Upper lobe of left lung (tissue), 6 donors: ENCODE measurements around the gene TMEM187. TPM values are rescaled to one million over a fixed set of nuclear protein-coding genes. Genes with fewer than 3 reads are reported as not detected.
A peak's percentile ranks its signal among the peaks of the same experiment; 100 is the strongest.

ENCODE experiments used
- ATAC-seq, 2 donors: fragments of 200-7000 bp; cut with Tn5 transposase; one replicate each; pipeline ENCODE4 v1.9.1; 2022; ENCODE audit warnings: mild to moderate bottlenecking in 2 of 2, moderate library complexity in 2 of 2; ENCODE audit not compliant: low FRiP score in 2 of 2
- DNase-seq, 2 donors: peaks; one replicate each; pipeline ENCODE4 v3.0.0-alpha.2; 2019 to 2020
- H3K27ac ChIP-seq, 4 donors: fragments of 200-600 bp; sonication (generic); one replicate each; pipeline ENCODE4 v1.5.1; 2016 to 2019
- H3K27me3 ChIP-seq, 4 donors: fragments of 200-600 bp; sonication (generic); one replicate each; pipeline ENCODE4 v1.5.1; 2017 to 2019
- H3K36me3 ChIP-seq, 4 donors: fragments of 200-600 bp; sonication (generic); one replicate each; pipeline ENCODE4 v1.5.1; 2016 to 2019
- H3K4me1 ChIP-seq, 4 donors: fragments of 200-600 bp; sonication (generic); one replicate each; pipeline ENCODE4 v1.5.1; 2018 to 2019
- H3K4me3 ChIP-seq, 4 donors: fragments of 200-600 bp; sonication (generic); one replicate each; pipeline ENCODE4 v1.5.1; 2017 to 2019; ENCODE audit warnings: mild to moderate bottlenecking in 2 of 4, moderate library complexity in 1 of 4
- H3K9me3 ChIP-seq, 4 donors: fragments of 200-600 bp; sonication (generic); one replicate each; pipeline ENCODE4 v1.5.1; 2018 to 2019
- EP300 ChIP-seq, 4 donors: sonication (generic); formaldehyde crosslinking; IDR thresholded peaks; one replicate each; pipeline ENCODE4 v1.5.1; 2017; ENCODE audit warnings: antibody characterized with exemption in 4 of 4, control low read depth in 2 of 4
- POLR2A ChIP-seq, 4 donors: fragments of 450-650 bp; IDR thresholded peaks; one replicate each; pipeline ENCODE4 v1.5.1; 2016 to 2017; ENCODE audit warnings: antibody characterized with exemption in 4 of 4, mild to moderate bottlenecking in 2 of 4
- POLR2AphosphoS5 ChIP-seq, 2 donors: sonication (generic); formaldehyde crosslinking; IDR thresholded peaks; one replicate each; pipeline ENCODE4 v1.5.1; 2017; ENCODE audit warnings: antibody characterized with exemption in 2 of 2
- WGBS, 2 donors: methylation state at CpG; one replicate each; pipeline ENCODE4 v1.1.5; 2017 to 2018; 5-methylcytosine and 5-hydroxymethylcytosine counted together
- total RNA-seq, 6 donors: library from RNA; depleted of rRNA in 4 of 6; stranded (reverse); fragments of >200 nt in 4 of 6; gene quantifications; one replicate each; pipeline versions ENCODE4 v1.1.0 to v1.2.1, GENCODE V29; 2016 to 2021
- TF ChIP-seq, protein P1 (sequence below), 6 experiments: fragments of 450-650 bp in 4 of 6; fragments of 200-600 bp in 2 of 6; sonication (generic) in 2 of 6; IDR thresholded peaks; one replicate each; pipeline ENCODE4 v1.5.1; 2016 to 2019; ENCODE audit warnings: antibody characterized with exemption in 6 of 6
- donor health status: DM: no; HTN: no; CAD: no; lungs with moderate emphysema.
- donor health status: DM: no; HTN: yes; CAD: no; lungs with severe emphysema.

Gene TMEM187
- total RNA-seq, 6 donors from 2014 or later = 2.1 to 17.7 (median 5.0) TPM

DNA sequence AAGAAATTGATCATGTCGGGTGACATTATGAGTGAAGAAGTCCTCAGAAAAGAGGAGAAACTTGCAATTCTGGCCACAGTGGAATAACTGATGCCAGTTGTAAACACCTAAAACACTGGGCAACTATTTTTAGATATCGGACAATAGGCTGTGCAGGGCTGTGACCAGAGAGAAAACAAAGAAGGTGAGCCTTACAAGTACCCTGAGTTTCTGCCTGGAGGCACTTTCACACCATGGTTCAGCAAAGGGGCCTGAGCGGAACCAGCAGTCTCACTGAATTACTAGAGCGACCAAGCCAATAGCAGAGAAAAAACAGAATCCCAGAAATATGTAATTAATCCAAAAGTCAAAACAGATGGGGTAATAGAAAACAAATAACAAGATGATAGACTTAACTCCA, 36.0 kb downstream of the TMEM187 start:
- 88 to 91% methylated on average over 4 of the region's 4 CpGs for WGBS, 2 donors
- Histone ChIP-seq H3K4me3 (no peak overlapping the region), H3K36me3 (peaks cover 0 to 4% (median 1%) of the 10 kb centered on the region in 4 donors), H3K4me1 (peaks cover 0 to 10% (median 6%) of the 10 kb centered on the region in 4 donors), H3K27ac (no peak overlapping the region), H3K27me3 (no peaks in the 10 kb centered on the region), H3K9me3 (no peaks in the 10 kb centered on the region)
- ATAC-seq (no peak), DNase-seq (no peak)
- no peak for TF ChIP-seq POLR2A (IDR thresholded peaks at IDR 0.05)
- no peak for TF ChIP-seq POLR2AphosphoS5 (IDR thresholded peaks at IDR 0.05)
- TF ChIP-seq EP300 (IDR thresholded peaks at IDR 0.05) = no peak
- TF ChIP-seq, protein P1, sequence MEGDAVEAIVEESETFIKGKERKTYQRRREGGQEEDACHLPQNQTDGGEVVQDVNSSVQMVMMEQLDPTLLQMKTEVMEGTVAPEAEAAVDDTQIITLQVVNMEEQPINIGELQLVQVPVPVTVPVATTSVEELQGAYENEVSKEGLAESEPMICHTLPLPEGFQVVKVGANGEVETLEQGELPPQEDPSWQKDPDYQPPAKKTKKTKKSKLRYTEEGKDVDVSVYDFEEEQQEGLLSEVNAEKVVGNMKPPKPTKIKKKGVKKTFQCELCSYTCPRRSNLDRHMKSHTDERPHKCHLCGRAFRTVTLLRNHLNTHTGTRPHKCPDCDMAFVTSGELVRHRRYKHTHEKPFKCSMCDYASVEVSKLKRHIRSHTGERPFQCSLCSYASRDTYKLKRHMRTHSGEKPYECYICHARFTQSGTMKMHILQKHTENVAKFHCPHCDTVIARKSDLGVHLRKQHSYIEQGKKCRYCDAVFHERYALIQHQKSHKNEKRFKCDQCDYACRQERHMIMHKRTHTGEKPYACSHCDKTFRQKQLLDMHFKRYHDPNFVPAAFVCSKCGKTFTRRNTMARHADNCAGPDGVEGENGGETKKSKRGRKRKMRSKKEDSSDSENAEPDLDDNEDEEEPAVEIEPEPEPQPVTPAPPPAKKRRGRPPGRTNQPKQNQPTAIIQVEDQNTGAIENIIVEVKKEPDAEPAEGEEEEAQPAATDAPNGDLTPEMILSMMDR (IDR thresholded peaks at IDR 0.05) = no peak

GRCh38 chrX:154010330-154011087, 38.0 kb downstream of the TMEM187 start:
- 85 to 89% methylated on average over 10 to 18 of the region's 18 CpGs for WGBS, 2 donors
- H3K4me1 ChIP-seq = peaks cover 3 to 14% (median 8%) of the 10 kb centered on the region in 4 donors
- no peak overlapping the region for H3K4me3 ChIP-seq
- peak overlapping the region; percentile 6 to 77 (median 70) for H3K27ac ChIP-seq
- no peaks in the 10 kb centered on the region for H3K27me3 ChIP-seq
- H3K36me3 ChIP-seq = peaks cover 0 to 13% (median 4%) of the 10 kb centered on the region in 4 donors
- TF ChIP-seq POLR2A (IDR thresholded peaks at IDR 0.05) = peak in 1 of 4 donors; percentile 26
- TF ChIP-seq, protein P1 (IDR thresholded peaks at IDR 0.05) = no peak
- TF ChIP-seq POLR2AphosphoS5 (IDR thresholded peaks at IDR 0.05) = peak; percentile 26 to 49
- TF ChIP-seq EP300 (IDR thresholded peaks at IDR 0.05) = peak in 1 of 4 donors; percentile 31
- no peaks in the 10 kb centered on the region for H3K9me3 ChIP-seq
- ATAC-seq = peak; percentile 31 to 65
- DNase-seq = peak in 1 of 2 donors; percentile 83

DNA sequence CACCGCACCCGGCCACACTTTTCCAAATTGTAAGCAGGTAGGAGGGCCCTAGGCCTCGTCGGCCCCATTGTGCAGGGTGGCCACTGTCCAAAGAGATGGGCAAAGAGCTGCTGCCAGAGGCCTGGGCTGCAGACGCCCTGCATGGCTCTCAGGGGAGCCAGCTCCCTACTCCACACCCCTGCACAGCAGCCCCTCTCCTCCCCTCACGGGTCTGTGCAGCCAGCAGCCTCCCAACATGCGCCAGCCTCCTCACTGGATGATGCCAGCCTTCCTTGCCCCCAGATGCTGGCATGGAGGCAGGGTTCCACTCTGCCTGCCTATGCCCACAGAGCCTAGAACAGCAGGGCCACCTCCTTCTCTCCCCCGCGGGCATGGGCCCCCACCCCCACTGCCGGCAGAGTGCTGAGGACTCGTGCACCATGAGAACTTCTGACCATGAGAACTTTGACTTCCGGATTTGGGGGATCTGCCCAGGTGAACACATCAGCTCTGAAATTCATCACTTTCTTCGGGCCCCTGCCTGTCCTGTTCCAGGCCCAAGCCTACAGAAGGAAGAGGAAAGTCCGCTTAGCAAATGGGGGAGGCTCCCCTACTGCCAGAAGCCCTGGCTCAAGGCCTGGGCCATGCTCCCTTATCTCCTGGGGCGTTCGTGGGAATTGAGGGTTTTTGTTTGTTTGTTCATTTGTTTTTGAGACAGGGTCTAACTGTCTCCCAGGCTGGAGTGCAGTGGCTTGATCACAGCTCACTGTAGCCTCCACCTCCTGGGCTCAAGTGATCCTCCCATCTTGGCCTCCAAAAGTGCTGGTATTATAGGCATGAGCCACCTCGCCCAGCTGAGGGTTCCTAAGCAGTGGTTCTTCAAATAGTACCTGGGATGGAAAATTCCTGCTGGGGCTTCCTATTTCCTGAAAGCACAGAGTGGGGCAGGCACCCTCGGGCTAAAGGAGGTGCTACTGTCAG, 39.1 kb downstream of the TMEM187 start:
- H3K4me3 ChIP-seq = no peak overlapping the region
- H3K9me3 ChIP-seq = no peaks in the 10 kb centered on the region
- DNase-seq (no peak), ATAC-seq (peak in 1 of 2 donors; percentile 1)
- peaks cover 3 to 14% (median 8%) of the 10 kb centered on the region in 4 donors for H3K4me1 ChIP-seq
- TF ChIP-seq, protein P1 (IDR thresholded peaks at IDR 0.05) = no peak
- TF ChIP-seq POLR2A (IDR thresholded peaks at IDR 0.05) (no peak), POLR2AphosphoS5 (IDR thresholded peaks at IDR 0.05) (no peak), EP300 (IDR thresholded peaks at IDR 0.05) (no peak)
- no peaks in the 10 kb centered on the region for H3K27me3 ChIP-seq
- 78 to 100% methylated on average over 1 to 18 of the region's 18 CpGs for WGBS, 2 donors
- peak overlapping the region; percentile 6 to 77 (median 70) for H3K27ac ChIP-seq
- peaks cover 0 to 22% (median 10%) of the 10 kb centered on the region in 4 donors for H3K36me3 ChIP-seq

GRCh38 chrX:154012336-154012991, 39.9 kb downstream of the TMEM187 start:
- H3K9me3 ChIP-seq = no peaks in the 10 kb centered on the region
- no peak overlapping the region for H3K4me3 ChIP-seq
- peak overlapping the region in 2 of 4 donors; percentile 18 to 60 for H3K27ac ChIP-seq
- no peaks in the 10 kb centered on the region for H3K27me3 ChIP-seq
- DNase-seq = peak in 1 of 2 donors; percentile 45
- TF ChIP-seq POLR2AphosphoS5 (IDR thresholded peaks at IDR 0.05) (no peak), EP300 (IDR thresholded peaks at IDR 0.05) (no peak), POLR2A (IDR thresholded peaks at IDR 0.05) (no peak)
- TF ChIP-seq, protein P1 (IDR thresholded peaks at IDR 0.05) = no peak
- H3K4me1 ChIP-seq = peaks cover 3 to 14% (median 8%) of the 10 kb centered on the region in 4 donors
- H3K36me3 ChIP-seq = peaks cover 0 to 30% (median 10%) of the 10 kb centered on the region in 4 donors
- WGBS, 2 donors = 85% methylated on average over 13 of the region's 17 CpGs; no CpG with 5 or more reads in 1 of the 2 donors
- peak in 1 of 2 donors; percentile 70 for ATAC-seq
